Measurements from ENCODE around the gene CAPN15.
A peak's percentile ranks its signal among the peaks of the same experiment; 100 is the strongest.

The CAPN15 gene

GRCh38 chr16:523097-523741 is 4.3 kb upstream of the CAPN15 start:
- Histone ChIP-seq H3K36me3 (peaks cover 27% of the 10 kb centered on the region), H3K27me3 (ENCODE audit: insufficient read depth, low read depth, severe bottlenecking) (no peaks in the 10 kb centered on the region), H3K9me3 (ENCODE audit: severe bottlenecking) (no peaks in the 10 kb centered on the region), H3K4me3 (ENCODE audit: low read depth, low read length) (no peak overlapping the region), H3K27ac (no peak overlapping the region)
- DNase-seq, result no peak
- no peak for TF ChIP-seq CTCF (IDR thresholded peaks at IDR 0.05; ENCODE audit: low read depth, low read length)

DNA sequence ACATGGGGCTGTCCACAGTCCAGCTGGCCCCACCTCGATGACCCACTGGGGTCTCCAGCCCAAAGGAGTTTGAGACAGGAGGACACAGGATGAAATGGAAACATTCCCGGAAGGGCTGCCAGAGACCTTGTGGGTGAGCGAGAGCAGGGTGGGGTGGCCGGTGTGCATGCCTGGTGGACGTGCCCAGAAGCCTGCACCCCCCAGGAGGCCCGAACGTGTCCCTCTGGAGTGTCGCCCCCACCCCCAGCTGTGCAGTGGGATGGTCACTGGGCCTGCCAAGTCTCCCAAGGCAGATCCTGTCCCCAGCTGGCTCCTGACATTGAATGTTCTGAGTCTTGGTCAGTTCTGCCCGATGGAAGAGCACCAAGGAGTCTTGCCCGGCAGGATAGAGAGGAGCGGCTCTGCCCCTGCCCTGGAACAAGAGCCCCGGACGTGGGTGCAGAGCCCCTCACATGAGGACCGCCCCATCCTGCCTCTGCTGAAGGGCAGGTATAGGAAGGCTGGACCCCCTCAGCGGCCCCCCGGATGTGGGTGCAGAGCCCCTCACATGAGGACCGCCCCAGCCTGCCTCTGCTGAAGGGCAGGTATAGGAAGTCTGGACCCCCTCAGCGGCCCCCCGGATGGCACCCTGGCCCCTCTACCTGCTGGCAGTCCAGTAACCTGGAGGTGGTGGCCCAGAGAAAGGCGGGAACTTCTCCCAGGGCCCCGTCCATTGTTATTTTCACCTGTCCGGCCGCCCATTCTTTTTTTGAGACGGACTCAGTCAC is 3.1 kb upstream of the CAPN15 start:
- H3K27ac ChIP-seq, result no peak overlapping the region
- no peak for TF ChIP-seq CTCF (IDR thresholded peaks at IDR 0.05; ENCODE audit: low read depth, low read length)
- H3K36me3 ChIP-seq, result peaks cover 21% of the 10 kb centered on the region

GRCh38 chr16:525123-525519 is 2.4 kb upstream of the CAPN15 start:
- DNase-seq, result no peak
- H3K27ac ChIP-seq, result no peak overlapping the region
- no peaks in the 10 kb centered on the region for H3K9me3 ChIP-seq (ENCODE audit: severe bottlenecking)
- no peak overlapping the region for H3K4me3 ChIP-seq (ENCODE audit: low read depth, low read length)
- H3K27me3 ChIP-seq (ENCODE audit: insufficient read depth, low read depth, severe bottlenecking), result no peaks in the 10 kb centered on the region
- peaks cover 25% of the 10 kb centered on the region for H3K36me3 ChIP-seq
- TF ChIP-seq CTCF (IDR thresholded peaks at IDR 0.05; ENCODE audit: low read depth, low read length), result no peak

More for the DNA sequence above, 3.1 kb upstream of the CAPN15 start:
- DNase-seq, result no peak
- no peaks in the 10 kb centered on the region for H3K27me3 ChIP-seq (ENCODE audit: insufficient read depth, low read depth, severe bottlenecking)
- H3K9me3 ChIP-seq (ENCODE audit: severe bottlenecking), result no peaks in the 10 kb centered on the region
- H3K4me3 ChIP-seq (ENCODE audit: low read depth, low read length), result no peak overlapping the region

DNA sequence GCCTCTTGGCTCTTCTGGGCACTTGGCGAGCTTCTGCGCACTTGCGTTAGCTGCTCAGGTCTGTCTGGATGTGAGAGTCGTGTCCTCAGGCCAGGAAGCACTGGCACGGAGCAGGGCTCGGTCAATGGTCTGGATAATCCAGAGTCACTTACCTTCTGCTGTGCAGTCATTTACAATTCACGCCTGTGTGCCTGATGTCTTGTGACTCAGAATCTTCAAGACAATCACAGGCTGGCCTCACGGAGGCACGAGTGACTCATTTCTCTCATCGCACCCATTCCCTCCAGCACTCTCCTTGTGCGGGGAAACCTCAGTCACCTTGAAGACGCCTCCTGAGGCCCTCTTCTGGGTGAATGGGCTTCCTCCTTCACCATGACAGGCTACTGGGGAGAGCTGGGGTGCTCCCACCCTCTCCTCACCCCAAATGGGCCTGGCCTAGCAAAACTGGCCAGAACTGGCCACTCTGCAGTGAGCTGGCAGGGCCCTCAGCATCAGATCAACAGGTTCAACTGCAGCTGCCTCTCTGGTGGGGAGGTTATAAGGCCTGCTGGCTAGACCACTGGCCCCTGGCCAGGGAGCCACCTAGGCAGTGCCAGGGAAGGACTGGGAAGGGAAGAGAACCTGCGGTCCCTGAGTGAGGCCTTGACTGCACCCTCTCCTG is 1.9 kb upstream of the CAPN15 start:
- H3K36me3 ChIP-seq, result peaks cover 25% of the 10 kb centered on the region
- H3K4me3 ChIP-seq (ENCODE audit: low read depth, low read length), result peak overlapping the region; percentile 86; the same call in 1 of the 2 replicates
- no peaks in the 10 kb centered on the region for H3K9me3 ChIP-seq (ENCODE audit: severe bottlenecking)
- no peak overlapping the region; the same call in 1 of the 2 replicates for H3K27ac ChIP-seq
- TF ChIP-seq CTCF (IDR thresholded peaks at IDR 0.05; ENCODE audit: low read depth, low read length), result no peak
- no peak for DNase-seq
- H3K27me3 ChIP-seq (ENCODE audit: insufficient read depth, low read depth, severe bottlenecking), result no peaks in the 10 kb centered on the region

- no peaks in the 10 kb centered on the region for H3K9me3 ChIP-seq (ENCODE audit: severe bottlenecking)
- peak overlapping the region; percentile 86 for H3K4me3 ChIP-seq (ENCODE audit: low read depth, low read length)
- peak overlapping the region; percentile 90 for H3K27ac ChIP-seq
- peaks cover 21% of the 10 kb centered on the region for H3K36me3 ChIP-seq
- peak; percentile 56 for DNase-seq
- no peaks in the 10 kb centered on the region for H3K27me3 ChIP-seq (ENCODE audit: insufficient read depth, low read depth, severe bottlenecking)
- no peak for TF ChIP-seq CTCF (IDR thresholded peaks at IDR 0.05; ENCODE audit: low read depth, low read length)
Measured at GRCh38 chr16:526181-527014, 1.1 kb upstream of the CAPN15 start.

All from WERI-Rb-1 (cell line).